Measurements from ENCODE around the gene ZNF678.
"Not testable (repeated sequence)": the region's sequence is repeated elsewhere in the genome, so short reads cannot be mapped to it uniquely, and the experiment has no call there.

GRCh38 chr1:227606271-227606670, 42.9 kb downstream of the ZNF678 start:
- TF ChIP-seq CTCF (IDR thresholded peaks at IDR 0.05; ENCODE audit: low read depth, low read length, poor library complexity, severe bottlenecking); EZH2phosphoT487 (IDR thresholded peaks at IDR 0.05; ENCODE audit: borderline replicate concordance, low read length): not testable (repeated sequence)

All from DOHH2 (cell line).